GM08714 (cell line): Measurements from ENCODE around the gene PACSIN2.

Experiments
- H3K4me3 ChIP-seq: fragments of 200-500 bp; sonication (Bioruptor generic); 2 replicates; pipeline ENCODE4 v1.5.1; 2014; ENCODE audit warnings: mild to moderate bottlenecking, low read length, inconsistent platforms
- ZNF274 ChIP-seq: IDR thresholded peaks from 2 replicates; pipeline ENCODE4 v1.6.1; 2012; ENCODE audit warnings: mild to moderate bottlenecking, low read depth, low read length

PACSIN2 gene, protein sequence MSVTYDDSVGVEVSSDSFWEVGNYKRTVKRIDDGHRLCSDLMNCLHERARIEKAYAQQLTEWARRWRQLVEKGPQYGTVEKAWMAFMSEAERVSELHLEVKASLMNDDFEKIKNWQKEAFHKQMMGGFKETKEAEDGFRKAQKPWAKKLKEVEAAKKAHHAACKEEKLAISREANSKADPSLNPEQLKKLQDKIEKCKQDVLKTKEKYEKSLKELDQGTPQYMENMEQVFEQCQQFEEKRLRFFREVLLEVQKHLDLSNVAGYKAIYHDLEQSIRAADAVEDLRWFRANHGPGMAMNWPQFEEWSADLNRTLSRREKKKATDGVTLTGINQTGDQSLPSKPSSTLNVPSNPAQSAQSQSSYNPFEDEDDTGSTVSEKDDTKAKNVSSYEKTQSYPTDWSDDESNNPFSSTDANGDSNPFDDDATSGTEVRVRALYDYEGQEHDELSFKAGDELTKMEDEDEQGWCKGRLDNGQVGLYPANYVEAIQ

DNA sequence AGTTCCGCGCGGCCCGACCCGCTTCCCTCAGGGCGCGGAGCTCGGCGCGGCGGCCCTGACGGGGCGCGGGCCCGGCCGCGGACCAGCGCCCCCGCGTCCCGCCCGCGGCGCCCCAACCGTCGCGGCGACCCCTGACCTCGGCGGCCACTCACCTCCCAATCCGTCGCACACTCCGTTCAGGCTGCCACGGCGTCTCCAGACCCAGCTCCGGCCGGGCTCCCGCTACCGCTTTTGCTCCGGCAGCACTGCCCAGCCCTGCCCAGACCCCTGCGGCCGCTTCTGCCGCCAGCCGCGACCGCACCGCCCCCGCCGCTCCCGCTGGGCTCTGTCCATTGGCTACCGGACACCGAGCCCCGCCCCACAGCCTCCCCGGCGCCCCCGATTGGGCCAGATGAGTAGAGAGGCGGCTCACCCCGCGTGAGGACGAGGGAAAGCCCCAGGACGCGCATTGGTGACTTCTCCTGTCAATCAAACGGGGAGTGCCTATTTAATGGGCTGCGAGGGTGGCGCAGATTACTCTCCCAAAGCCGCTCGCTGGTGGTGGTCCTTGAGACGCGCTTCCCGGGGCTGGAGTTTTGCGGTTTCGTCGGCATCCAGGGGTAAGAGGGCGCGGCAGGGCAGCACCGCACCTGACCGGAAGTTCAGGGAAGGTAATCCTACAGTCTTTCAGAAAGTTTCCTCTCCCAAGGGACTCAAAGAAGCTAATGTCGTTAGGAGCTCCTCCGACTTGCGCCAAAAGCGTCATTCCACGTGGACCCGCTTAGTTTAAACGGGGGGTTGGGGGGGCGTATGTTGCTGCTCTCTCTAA, at the start of gene PACSIN2:
PACSIN2 (minus strand) TSS at position 281 of the 808 bp plus-strand sequence. CDS start 103,069 bp downstream, outside the sequence.
- H3K4me3 ChIP-seq = peak within 1 kb of the TSS; percentile 77

GRCh38 chr22:43060183-43060582, 45.2 kb upstream of the PACSIN2 start:
- TF ChIP-seq ZNF274 = no peak

More for the DNA sequence above, at the start of gene PACSIN2:
- TF ChIP-seq ZNF274 = no peak

GRCh38 chr22:43057641-43058040, 42.7 kb upstream of the PACSIN2 start:
- no peak for TF ChIP-seq ZNF274
- H3K4me3 ChIP-seq = no peak overlapping the region

More at GRCh38 chr22:43060183-43060582, 45.2 kb upstream of the PACSIN2 start:
- H3K4me3 ChIP-seq = no peak overlapping the region

- no peak overlapping the region for H3K4me3 ChIP-seq
- TF ChIP-seq ZNF274 = no peak
Observed at GRCh38 chr22:43053176-43053575, 38.2 kb upstream of the PACSIN2 start.

GRCh38 chr22:43050995-43051394, 36.0 kb upstream of the PACSIN2 start:
- TF ChIP-seq ZNF274 = no peak
- no peak overlapping the region for H3K4me3 ChIP-seq

GRCh38 chr22:43047605-43048004, 32.7 kb upstream of the PACSIN2 start:
- no peak for TF ChIP-seq ZNF274
- H3K4me3 ChIP-seq = no peak overlapping the region

- H3K4me3 ChIP-seq = no peak overlapping the region
- no peak for TF ChIP-seq ZNF274
Observed at GRCh38 chr22:43044290-43044712, 29.4 kb upstream of the PACSIN2 start.

DNA sequence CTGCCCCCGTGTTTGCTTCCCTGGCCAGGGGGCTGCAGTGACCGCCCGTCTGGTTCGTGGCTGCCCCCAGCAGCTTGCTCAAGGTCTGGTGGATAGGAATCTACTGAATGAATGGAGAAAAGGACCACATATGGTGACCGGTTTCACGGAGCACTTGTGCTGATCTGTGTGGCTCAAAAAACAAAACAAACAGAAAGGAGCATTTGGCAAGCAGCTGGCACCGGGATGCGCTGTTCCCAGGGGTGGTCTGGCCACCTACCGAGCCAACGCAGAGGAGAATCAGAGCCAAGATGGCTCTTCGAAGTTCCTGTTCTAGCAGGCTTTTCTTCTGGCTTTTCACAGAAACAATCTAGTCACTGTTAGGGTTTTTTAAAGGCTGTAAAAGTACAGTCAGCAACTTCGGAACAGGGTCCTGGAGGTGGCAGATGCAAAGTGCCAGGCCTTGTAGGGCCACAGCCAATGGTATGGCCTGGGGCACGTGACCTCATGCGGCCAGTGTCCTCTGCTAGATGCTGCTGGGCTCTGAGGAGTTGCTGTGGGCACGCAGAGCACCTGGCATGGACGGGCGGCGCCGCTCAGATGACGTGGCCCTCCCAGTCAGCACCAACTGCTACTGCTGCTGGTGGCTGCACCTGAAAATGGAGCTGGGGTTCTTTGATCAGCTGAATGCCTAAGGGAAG, 27.3 kb upstream of the PACSIN2 start:
- no peak for TF ChIP-seq ZNF274
- H3K4me3 ChIP-seq = no peak overlapping the region

- TF ChIP-seq ZNF274 = no peak
Observed at GRCh38 chr22:43039800-43040199, 24.9 kb upstream of the PACSIN2 start.

GRCh38 chr22:43038325-43038724, 23.4 kb upstream of the PACSIN2 start:
- TF ChIP-seq ZNF274 = no peak
- H3K4me3 ChIP-seq = no peak overlapping the region

More at GRCh38 chr22:43039800-43040199, 24.9 kb upstream of the PACSIN2 start:
- H3K4me3 ChIP-seq = no peak overlapping the region

GRCh38 chr22:43036282-43036829, 21.4 kb upstream of the PACSIN2 start:
- no peak overlapping the region for H3K4me3 ChIP-seq
- no peak for TF ChIP-seq ZNF274

DNA sequence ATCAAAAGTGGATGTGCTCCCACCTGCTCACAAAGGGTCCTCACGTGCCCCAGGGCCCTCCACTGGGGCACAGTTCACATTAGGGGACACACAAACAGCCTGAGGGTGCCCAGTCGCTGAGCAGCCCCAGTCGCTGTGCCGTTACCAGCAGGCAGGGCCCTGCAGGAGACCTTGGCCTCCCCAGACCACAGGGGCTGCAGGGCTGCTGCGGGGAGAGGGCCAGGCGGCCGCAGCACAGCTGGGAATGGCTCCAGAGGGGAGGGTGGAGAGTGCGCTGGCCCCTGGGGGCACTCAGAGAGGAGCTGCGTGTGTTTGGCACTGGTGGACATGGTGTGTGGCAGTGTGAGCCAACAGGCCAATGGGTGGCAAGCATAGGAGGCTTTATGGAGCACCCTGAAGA, 20.3 kb upstream of the PACSIN2 start:
- no peak for TF ChIP-seq ZNF274
- H3K4me3 ChIP-seq = no peak overlapping the region

DNA sequence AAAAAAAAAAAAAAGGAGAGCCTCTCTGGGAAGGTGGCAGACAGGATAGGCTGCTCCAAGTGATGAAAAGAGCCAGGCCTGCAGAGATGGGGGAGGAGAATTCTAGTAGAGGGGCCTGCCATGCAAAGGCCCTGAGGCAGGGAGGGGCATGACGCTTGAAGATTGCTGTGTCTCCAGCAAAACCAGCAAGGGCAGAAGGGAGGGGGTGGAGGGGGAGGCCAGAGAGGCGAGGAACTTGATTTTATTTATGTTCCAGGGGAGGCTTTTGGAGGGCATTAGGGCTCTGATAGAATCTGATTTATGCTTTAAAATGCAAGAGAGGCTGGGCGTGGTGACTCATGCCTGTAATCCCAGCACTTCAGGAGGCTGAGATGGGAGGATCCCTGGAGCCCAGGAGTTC, 16.7 kb upstream of the PACSIN2 start:
- TF ChIP-seq ZNF274 = no peak
- H3K4me3 ChIP-seq = no peak overlapping the region

GRCh38 chr22:43018615-43019014, 3.7 kb upstream of the PACSIN2 start:
- H3K4me3 ChIP-seq = no peak overlapping the region
- TF ChIP-seq ZNF274 = no peak
